ENCODE measurements around the gene KLHL8.
"Not testable (repeated sequence)": the region's sequence is repeated elsewhere in the genome, so short reads cannot be mapped to it uniquely, and the experiment has no call there.

Gene KLHL8

GRCh38 chr4:87166296-87166854, 54.0 kb downstream of the KLHL8 start:
- no peak for DNase-seq

GRCh38 chr4:87165892-87166291, 54.5 kb downstream of the KLHL8 start:
- DNase-seq = no peak

GRCh38 chr4:87153078-87153870, 67.1 kb downstream of the KLHL8 start:
- DNase-seq = no peak

GRCh38 chr4:87152310-87153041, 67.9 kb downstream of the KLHL8 start:
- DNase-seq = no peak

GRCh38 chr4:87151730-87152129, 68.7 kb downstream of the KLHL8 start:
- DNase-seq = no peak

- DNase-seq = no peak
These were observed 69.7 kb downstream of the KLHL8 start for GRCh38 chr4:87150498-87151261.

- DNase-seq = no peak
These were observed 73.3 kb downstream of the KLHL8 start for GRCh38 chr4:87147116-87147515.

GRCh38 chr4:87145934-87146333, 74.5 kb downstream of the KLHL8 start:
- not testable (repeated sequence) for DNase-seq

GRCh38 chr4:87144356-87144755, 76.1 kb downstream of the KLHL8 start:
- DNase-seq = no peak

- no peak for DNase-seq
These were observed 79.0 kb downstream of the KLHL8 start for GRCh38 chr4:87141428-87141827.

- no peak for DNase-seq
These were observed 86.3 kb downstream of the KLHL8 start for GRCh38 chr4:87134122-87134521.

- DNase-seq = no peak
These were observed 87.2 kb downstream of the KLHL8 start for GRCh38 chr4:87133183-87133582.

- DNase-seq = no peak
These were observed 88.4 kb downstream of the KLHL8 start for GRCh38 chr4:87132035-87132434.

- DNase-seq = no peak
These were observed 89.3 kb downstream of the KLHL8 start for GRCh38 chr4:87130985-87131703.

GRCh38 chr4:87129681-87130080, 90.7 kb downstream of the KLHL8 start:
- DNase-seq = no peak

- no peak for DNase-seq
These were observed 92.3 kb downstream of the KLHL8 start for GRCh38 chr4:87128006-87128705.

- DNase-seq = no peak
These were observed 94.4 kb downstream of the KLHL8 start for GRCh38 chr4:87126056-87126455.

- no peak for DNase-seq
These were observed 98.2 kb downstream of the KLHL8 start for GRCh38 chr4:87122252-87122651.

GRCh38 chr4:87121341-87122065, 98.9 kb downstream of the KLHL8 start:
- DNase-seq = no peak

- no peak for DNase-seq
These were observed 99.8 kb downstream of the KLHL8 start for GRCh38 chr4:87120411-87121162.

Measured in activated CD4-positive, CD25-positive, alpha-beta regulatory T cell treated with anti-CD3 and anti-CD28 coated beads, Interleukin-2, amount 50 U/mL, for 72 hours (primary cell).